Cerebellar cortex (tissue), 1 donor: ENCODE measurements around the gene RPH3AL.

Experiments
- DNase-seq: peaks from one replicate; pipeline ENCODE4 v3.0.0-alpha.2; 2015; ENCODE audit warnings: low spot score

RPH3AL gene

GRCh38 chr17:300881-301280 lies 51.7 kb downstream of the RPH3AL start:
- no peak for DNase-seq

- peak; percentile 69 for DNase-seq
Measured at GRCh38 chr17:299546-299945, 53.1 kb downstream of the RPH3AL start.

DNA sequence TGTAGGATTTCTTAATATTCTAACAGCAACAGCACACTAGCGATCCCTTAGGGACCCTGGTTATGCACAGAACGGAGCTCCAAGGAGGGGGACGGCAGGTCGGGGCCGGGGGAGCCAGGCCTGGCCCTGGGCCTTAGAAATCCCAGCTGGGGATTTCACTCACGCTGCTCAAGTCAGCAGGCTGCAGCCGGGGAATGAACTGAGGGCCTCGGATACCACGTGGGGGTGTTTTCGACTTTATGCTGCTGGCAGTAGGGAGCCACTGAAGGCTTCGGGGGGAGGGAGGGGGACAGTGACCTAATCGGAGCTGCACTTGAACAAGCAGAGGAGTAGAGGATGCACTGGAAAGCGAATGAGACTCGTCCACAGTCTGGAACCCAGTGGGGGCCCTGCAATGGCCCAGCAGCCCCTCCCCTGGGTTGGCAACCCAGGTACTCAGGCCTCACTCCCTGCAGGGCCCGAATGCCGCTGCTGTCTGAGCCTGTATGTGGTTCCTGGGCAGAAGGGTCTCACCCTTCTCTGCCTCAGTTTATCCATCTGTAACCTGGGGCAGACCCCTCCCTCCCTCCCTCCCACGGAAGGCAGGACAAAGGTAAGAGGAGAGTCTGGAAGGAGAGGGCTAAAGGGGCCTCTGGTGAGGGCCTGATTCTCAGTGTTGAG lies 53.7 kb downstream of the RPH3AL start:
- DNase-seq = no peak

DNA sequence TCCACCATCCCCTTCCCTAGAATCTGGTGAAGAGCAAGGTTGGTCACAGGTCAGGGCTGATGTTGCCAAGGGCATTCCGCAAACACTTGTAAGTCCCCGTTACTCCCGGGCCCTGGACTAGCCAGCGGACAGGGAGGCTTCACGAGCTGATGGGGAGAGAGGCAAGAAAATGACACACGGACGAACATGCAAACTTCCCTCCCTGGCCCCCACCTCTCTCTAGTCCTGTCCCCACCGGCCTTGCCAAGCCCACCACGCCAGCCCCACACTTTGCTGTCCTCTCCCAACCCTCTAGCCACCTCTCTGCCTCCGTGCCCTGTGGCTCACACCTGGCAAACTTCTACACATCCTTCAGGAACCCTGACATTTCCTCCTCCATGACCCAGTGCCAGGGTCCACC lies 54.8 kb downstream of the RPH3AL start:
- no peak for DNase-seq

DNA sequence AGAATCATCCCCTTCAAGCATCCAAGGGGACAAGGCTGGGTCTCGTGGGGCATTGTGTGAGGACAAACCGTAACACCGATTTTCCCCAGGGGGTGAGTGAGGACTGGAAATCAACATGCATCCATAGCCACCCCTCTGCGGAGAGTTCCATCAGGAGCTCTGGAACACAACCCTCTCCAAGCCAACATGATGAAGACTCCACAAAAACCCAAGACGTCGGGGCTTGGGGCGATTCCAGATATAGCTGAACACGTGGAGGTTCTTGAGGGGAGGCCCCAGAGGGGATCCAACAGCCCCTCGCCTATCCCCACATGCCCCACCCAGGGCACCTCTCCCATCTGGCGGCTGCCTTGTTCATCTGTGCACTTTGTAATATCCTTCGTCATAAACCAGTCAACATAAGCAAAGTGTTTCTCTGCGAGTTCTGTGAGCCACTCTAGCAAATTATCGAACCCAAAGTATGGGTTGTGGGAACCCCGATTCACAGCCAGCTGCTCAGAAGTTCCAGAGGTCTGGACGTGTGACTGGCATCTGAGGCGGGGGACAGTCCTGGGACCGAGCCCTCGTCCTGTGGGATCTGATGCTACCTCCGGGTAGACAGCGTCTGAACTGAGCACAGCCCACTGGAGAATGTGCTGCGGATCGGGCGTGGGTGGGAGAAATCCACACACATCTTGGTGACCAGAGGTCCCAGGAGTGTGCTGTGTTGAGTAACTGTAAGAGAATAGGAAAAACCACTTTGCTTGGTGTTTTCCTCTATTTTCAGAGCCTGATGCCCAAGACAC lies 55.5 kb downstream of the RPH3AL start:
- DNase-seq = no peak

DNA sequence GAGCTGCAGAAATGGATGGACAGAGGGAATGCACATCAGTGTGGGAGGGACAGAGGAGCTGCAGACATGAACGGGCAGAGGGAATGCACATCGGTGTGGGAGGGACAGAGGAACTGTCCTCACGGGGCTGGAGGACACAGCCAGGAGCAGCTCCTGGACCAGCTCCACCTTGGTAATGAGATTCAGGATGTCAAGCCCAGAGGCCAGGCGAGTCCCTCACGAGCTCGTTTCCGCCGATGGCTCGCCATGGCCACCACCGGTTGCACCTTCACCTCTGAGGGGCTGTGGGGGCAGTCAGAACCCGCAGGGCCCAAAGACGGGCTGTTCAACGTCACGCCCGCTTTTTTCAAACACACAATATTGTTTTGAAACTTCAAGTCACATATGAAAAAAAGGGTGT lies 56.2 kb downstream of the RPH3AL start:
- no peak for DNase-seq

- no peak for DNase-seq
Measured at GRCh38 chr17:292531-293382, 59.9 kb downstream of the RPH3AL start.

DNA sequence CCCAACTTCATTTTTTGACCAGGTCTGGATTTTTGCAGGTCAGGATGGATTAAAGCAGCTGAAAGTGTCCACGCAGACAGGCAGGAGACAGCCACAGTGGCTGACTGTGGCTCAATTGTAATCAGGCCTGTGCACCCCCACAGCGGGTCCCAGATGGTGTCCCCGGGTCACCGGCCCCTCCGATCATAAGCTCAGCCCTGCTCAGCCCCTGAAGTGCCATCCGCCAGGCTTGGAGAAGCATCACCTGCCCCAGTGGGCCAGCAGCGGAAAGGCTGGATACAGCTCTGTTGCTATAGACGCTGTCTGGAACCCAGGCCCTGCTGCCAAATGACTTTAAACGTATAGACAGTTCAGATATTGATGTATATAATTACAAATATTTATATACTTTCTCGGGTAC lies 60.6 kb downstream of the RPH3AL start:
- no peak for DNase-seq

DNA sequence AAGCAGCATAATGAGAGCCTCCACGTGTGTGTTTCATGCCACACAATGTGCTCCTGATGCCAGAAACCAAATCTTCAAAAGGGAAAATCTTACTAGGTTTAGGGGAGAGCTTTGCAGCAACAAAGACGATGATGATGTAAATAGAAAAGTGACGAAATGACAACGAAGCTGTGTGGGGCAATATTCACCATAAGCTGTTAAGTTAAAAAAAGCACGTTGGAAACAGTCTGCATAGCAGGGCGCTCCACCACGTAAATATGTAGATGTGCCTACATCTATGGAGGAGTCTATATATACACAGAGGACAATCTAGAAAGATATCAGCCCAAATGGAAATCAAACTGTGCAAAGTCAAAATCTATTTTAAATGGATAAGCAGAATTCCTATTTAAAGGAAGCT lies 61.0 kb downstream of the RPH3AL start:
- DNase-seq = no peak

DNA sequence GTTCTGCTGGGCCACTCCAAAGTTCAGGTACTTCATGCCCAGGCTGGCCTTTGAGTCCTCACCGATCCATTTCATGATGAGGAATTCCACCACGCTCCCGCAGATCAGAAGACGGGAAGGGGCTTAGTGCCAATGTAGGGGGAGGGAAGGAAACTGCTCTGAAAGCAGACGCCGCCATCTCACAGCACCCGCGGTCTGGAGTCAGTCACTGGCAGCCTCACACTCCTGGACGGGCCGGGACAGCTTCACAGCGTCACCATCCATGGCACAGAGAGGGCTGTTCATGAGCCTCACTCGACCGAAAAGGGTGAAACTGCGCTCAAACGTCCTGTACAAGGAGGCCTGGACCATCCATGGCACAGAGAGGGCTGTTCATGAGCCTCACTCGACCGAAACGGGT lies 62.0 kb downstream of the RPH3AL start:
- DNase-seq = no peak

- DNase-seq = no peak
Measured at GRCh38 chr17:290121-290521, 62.5 kb downstream of the RPH3AL start.

- no peak for DNase-seq
Measured at GRCh38 chr17:289409-289808, 63.2 kb downstream of the RPH3AL start.

DNA sequence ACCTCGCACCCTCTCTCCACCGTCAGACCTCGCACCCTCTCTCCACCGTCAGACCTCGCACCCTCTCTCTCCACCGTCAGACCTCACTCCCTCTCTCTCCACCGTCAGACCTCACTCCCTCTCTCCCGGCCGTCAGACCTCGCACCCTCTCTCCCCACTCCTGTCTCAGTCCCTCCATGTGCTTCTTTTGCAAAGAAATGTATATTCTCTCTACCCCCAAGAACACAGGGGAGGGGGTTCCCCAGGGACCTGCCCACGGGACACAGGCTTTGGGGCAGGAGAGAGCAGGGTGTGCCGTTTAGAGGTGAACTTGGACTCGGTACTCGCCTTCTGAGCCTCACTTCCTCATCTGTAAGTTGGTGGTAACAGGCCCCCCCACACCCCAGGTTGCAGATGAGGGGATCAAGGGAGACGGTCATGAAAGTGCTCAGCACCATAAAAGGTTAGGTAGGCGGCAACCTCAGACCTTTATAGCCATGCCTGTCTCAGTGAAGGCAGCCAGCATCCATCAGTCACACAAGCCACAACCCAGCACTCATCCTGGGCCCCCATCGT lies 63.7 kb downstream of the RPH3AL start:
- no peak for DNase-seq

GRCh38 chr17:286571-286970 lies 66.0 kb downstream of the RPH3AL start:
- no peak for DNase-seq

GRCh38 chr17:285751-286422 lies 66.7 kb downstream of the RPH3AL start:
- DNase-seq = no peak

DNA sequence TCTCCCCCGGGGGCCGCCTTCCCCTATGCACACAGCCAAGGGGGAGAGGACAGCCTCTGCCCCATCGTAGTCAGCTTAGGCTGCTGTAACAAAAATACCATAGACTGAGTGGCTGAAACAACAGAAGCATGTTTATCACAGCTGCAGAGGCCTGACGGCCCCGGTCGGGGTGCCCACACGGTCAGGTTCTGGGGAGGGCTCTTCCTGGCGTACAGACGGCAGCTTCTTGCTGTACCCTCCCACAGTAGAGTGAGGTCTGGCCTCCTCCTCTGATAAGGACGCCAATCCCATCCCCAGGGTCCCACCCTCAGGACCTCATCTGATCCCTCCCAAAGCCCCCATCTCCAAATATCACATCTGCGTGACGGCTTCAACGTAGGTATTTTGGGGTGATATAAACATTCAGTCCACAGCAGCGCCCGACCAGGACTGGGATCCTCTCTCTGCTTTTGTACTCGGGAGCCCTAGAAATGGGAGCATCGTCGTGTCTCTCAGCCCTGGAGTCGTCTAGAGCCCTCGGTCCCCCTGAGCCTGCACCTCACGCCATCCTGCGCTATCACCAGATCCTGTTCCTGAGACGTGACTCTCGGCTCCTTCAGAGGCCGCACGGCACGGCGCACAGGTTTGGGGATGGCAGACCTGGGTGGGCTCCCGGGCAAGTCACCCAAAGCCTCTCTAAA lies 67.8 kb downstream of the RPH3AL start:
- no peak for DNase-seq

DNA sequence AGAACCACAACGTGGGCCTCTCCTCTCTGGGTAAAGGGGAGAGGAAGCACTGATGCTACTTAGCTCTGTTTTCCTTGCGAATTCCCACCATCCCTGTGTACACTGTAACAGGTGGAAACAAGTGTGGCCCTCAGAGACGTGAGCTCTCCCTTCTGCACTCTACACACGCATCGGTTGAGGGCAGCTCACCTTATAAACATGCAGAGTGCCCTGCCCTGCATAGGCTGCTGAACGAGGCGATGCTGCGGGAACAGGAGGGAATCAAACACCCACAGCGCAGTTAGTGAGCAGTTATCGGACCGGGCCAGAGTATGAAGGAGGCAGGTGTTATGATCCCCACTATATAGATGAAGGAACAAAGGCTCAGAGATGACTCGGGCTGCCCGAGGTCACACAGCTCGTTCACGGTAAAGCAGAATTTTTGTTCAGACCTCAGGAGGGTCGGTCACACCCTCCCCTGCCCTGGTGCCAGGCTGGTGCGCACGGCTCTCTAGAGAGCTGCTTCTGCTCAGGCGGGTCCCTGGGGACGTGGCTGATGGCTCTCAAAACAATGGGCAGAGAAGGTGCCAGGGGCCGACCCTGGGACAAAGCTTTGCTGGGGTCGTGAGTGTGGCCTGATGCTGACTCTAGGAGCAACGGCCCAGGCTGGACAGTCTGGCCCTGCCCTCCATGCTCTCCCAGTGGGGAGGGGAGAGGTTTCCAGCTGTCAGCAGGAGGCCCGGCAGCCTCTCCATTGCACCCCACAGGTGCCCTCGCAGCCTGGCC lies 68.5 kb downstream of the RPH3AL start:
- no peak for DNase-seq

- DNase-seq = no peak
Measured at GRCh38 chr17:282912-283882, 69.4 kb downstream of the RPH3AL start.
